ENCODE measurements around the gene GOLGA6A. TPM values are rescaled to one million over a fixed set of nuclear protein-coding genes. Genes with fewer than 3 reads are reported as not detected.

GOLGA6A gene
- total RNA-seq, 1 donor from 2014 or later, result not detected

DNA sequence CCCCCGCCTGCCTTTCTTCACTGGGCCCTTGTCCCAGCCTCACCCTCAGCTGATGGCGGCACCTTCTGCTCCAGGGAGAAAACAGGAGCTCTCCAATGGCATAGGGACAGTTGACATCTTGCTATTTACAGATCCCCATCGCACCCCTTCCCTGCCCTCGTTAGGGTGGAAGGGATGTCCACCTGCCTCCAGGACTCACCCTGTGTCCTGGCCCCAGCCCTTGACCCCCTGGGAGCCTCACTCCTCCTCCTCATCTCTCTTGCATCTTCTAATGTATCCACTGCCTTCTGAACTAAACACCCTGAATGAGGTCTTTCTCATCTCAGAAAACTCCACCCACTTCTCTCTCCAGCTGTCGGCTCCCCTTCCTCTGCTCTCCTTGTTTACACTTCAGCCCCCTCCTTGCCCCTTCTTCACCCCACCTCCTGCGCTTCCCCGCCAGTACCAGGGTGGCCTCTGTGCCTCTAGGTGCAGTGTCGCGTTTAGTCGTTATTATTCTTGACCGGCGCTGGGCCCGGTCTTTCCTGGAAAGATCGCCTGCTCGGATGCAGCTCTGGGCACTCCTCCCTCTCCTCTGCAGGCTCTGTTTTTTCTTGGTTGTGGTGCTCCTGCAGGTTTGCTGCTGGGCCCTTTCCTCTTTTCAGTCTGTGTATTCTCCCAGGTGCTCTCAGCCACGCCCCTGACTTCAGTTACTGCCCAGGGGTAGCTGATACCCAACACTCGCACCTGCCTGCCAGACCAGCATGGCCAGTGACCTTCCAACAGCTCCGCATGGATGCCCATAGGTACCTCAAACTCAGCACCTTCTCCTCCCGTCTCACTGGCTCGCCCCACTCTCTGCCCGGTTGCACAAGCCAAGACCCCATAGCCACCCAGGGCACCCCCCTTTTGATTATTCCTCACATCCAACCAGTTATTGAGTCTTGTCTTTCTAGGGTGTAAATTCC, 44.9 kb downstream of the GOLGA6A start:
- no peak for DNase-seq (ENCODE audit: low read depth in 2 of 2)

DNA sequence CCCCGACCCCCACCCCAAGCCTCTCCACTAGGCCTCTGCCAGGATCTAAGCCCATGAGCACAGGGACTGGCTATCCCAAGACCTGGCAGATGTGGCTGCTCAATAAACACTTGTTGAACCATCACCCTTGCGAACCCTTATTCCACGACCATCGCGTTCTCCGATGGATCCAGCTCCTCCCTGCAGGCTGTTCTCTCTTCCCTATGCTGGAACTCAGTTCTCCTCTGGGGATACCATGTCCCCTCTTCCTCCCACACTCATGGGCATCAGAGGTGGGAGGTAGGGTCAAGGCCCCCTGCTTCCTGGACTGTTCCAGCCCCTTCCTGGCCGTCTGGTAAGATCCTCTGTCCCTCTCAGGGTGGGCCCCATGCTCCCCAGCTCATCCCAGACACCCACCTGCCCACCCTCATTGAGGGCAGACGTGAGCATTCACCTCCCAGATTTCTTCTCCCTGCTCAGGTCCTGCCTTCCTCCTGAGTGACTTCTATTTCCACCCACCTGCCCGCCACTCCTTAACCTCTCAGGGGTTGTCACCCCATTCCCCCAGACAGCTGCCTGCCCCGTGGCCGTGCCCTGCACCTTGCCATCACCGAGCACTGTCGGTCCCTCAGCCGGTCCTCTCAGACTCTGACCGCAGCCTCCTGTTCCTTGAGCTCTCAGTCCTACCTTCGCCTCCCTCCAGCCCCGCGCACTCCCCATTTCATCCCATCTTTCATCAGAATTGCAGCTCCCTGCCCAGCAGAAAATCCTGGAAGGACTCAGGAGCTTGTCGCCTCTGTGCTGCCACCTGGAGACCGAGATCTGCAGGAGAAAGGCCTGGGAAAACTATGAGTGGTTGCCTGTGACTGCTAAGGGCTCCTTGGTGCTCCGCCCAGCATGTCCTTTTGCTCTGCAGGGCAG, 45.8 kb downstream of the GOLGA6A start:
- DNase-seq (ENCODE audit: low read depth in 2 of 2), result peak; percentile 39 to 73

DNA sequence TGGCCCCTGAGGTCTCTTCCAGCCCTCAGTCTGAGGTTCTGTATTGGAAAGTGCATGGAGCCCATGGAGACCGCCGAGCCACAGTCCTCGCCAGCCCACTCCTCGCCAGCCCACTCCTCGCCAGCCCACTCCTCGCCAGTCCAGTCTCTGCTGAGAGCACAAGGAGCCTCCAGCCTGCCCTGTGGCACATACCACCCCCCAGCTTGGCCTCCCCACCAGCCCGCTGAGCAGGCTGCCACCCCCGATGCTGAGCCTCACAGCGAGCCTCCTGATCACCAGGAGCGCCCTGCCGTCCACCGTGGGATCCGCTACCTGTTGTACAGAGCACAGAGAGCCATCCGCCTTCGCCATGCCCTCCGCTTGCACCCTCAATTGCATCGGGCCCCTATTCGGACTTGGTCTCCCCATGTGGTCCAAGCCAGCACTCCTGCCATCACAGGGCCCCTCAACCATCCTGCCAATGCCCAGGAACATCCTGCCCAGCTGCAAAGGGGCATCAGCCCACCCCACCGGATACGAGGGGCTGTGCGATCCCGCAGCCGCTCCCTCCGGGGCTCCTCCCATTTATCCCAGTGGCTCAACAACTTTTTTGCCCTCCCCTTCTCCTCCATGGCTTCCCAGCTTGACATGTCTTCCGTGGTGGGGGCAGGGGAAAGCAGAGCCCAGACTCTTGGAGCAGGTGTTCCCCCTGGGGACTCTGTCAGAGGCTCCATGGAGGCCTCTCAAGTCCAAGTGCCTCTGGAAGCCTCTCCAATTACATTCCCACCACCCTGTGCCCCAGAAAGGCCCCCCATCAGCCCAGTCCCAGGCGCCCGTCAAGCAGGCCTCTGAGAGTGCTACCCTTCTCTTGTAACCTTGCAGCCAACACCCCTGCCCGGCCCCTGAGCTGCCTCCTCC, 47.0 kb downstream of the GOLGA6A start:
- DNase-seq (ENCODE audit: low read depth in 2 of 2), result no peak

DNA sequence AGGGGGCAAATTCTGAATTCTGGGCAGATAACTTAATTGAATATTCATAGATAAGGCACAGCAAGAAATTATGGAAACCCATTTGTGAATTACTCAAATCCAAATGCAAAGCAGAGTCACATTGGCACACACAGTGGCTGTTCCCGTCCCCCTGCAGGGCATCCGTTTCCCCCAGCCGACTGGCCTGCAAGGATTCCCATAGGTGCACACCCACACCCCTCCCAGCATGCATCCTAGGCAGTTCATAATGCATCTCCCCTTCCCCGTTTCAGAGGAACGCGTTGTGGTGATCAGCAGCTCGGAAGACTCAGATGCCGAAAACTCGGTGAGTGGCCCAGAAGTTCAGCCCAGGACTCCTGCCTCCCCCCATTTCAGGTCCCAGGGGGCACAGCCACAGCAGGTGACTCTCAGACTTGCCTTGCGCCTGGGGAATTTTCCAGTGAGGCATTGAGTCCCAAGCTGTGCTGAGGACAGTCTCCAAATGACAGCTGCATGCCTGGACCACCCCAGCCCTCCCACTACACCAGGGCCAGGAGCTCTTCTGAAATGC, 48.1 kb downstream of the GOLGA6A start:
- no peak for DNase-seq (ENCODE audit: low read depth in 2 of 2)

DNA sequence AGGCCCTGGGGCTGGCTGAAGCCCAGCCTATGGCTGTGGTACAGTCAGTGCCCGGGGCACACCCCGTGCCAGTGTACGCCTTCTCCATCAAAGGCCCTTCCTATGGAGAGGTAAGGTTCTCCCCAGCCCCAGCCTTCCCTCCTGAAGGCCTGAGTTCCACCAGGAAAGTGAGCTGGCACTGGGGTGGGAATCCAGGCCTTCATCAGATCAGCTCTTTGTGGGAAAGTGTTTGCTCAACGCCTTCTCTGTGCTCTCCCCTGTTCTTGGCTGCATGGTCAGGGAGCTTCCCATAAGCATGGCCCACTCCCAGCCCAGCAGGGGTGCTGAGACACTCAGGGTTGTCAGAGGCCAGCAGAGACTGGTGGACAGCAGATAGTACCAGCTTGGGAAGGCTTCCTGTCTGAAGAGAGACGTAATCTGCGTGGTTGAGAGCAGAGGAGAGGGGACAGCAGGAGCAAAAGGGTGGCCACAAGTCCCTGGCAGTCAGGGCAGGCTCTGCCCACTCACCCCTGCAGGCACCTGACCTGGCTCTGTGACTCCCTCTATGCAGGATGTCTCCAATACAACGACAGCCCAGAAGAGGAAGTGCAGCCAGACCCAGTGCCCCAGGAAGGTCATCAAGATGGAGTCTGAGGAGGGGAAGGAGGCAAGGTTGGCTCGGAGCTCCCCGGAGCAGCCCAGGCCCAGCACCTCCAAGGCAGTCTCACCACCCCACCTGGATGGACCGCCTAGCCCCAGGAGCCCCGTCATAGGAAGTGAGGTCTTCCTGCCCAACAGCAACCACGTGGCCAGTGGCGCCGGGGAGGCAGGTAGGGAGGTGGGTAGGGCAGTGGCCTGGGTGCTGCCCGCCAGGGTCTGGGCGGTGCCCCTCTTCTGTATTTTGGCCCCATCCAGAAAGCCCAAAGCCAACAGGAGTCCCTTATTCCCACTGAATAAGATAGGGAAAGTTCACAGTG, 49.5 kb downstream of the GOLGA6A start:
- DNase-seq (ENCODE audit: low read depth in 2 of 2), result no peak

DNA sequence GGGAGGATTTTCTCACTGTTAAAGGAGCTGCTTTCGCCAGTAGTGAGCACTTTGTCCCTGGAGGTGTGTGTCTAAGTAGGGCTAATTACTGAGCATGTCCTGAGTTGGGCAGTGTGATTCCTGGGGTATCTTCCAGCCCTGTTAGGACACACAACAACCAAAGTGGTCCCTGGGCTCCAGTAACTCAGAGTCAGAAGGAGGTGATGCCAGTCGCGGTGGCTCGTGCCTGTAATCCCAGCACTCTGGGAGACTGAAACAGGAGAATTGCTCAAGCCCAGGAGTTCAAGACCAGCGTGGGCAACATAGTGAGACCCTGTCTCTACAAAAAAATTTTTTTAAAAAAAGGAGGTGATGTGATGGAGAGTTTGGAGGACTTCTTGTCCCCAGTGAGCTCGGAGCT, 50.3 kb downstream of the GOLGA6A start:
- no peak for DNase-seq (ENCODE audit: low read depth in 2 of 2)

DNA sequence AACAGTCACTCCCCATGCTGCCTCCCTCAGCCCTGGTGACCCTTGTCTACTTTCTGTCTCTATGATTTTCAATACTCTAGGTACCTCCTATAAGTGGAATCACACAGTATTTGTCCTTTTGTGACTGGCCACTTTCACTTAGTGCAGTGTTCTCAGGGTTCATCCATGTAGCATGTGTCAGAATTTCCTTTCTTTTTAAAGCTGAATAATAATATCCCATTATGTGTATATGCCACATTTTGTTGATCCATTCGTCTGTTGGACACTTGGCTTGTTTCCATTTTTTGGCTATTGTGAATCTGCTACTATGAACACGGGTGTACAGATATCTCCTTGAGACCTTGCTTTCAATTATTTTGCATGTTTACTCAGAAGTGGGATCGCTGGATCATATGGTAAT, 53.7 kb downstream of the GOLGA6A start:
- DNase-seq (ENCODE audit: low read depth in 2 of 2), result peak; percentile 66 to 68

DNA sequence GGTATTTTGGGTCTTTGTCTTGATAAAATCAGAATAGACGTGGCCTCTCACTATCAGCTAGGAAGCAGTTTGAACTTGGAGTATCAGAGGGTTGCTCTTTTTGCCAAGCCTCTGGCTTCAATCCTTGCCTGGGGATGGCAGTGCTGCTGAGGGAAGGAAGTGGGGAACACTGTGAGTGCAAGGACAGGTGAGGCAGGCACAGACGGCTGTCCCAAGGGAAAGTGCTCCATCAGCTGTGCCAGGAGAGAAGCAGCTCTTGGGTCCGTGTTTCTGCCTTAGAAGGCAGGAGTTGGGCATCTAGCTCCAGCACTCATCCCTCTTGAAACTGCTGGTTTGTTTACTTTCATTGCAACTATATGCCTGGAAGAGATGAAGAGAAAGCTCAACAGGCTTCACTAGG, 54.7 kb downstream of the GOLGA6A start:
- no peak for DNase-seq (ENCODE audit: low read depth in 2 of 2)

DNA sequence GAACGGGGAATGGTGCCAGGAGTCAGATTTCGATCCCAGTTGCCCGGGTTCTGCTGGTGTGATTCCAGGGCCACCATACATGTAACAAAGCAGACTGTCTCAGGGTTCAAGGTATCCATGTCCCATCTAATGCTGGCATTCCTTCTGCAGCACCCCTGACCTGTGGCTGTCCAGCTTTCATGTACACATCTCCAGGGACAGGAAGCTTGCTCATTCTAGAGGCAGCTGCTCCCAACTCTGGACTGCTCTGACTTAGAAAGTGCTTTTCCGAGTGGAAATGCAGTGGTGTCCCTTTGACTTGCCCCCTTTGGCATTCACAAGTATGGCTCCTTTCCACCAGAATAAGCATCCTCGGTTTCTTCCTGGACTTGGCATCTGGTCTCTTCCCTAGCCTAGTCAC, 56.9 kb downstream of the GOLGA6A start:
- peak in 1 of 2 donors; percentile 78 for DNase-seq (ENCODE audit: low read depth in 2 of 2)

DNA sequence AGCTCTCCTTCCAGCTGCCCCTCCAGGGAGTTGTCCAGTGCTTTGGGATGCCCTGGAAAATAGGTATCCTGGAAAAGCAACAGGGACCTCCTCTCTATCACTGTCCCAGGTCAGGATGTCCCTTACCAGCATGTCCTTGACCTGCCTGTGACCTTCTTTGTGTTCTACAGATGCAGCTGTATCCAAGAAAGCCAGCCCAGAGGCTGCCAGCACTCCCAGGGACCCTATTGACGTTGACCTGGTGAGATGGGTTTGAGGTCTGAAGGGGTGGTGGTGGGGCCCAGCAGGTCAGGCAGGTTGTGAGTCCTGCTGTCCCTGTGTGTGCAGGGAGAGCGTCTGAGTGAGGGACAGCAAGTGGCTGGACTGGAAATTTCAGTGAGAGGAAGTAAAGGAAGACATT, 57.7 kb downstream of the GOLGA6A start:
- no peak for DNase-seq (ENCODE audit: low read depth in 2 of 2)

DNA sequence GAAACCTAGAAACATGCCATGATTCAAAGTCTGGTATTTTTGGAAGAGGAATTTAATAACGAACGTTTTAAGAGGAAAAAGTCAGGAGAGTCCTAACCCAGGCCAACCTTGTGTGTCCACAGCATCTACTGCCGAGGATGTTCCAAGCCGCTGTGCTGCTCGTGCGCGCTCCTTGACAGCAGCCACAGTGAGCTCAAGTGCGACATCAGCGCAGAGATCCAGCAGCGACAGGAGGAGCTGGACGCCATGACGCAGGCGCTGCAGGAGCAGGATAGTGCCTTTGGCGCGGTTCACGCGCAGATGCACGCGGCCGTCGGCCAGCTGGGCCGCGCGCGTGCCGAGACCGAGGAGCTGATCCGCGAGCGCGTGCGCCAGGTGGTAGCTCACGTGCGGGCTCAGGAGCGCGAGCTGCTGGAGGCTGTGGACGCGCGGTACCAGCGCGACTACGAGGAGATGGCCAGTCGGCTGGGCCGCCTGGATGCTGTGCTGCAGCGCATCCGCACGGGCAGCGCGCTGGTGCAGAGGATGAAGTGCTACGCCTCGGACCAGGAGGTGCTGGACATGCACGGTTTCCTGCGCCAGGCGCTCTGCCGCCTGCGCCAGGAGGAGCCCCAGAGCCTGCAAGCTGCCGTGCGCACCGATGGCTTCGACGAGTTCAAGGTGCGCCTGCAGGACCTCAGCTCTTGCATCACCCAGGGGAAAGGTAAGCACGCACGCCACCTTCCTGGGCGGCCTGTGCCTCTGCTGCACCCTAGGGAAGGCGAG, 59.5 kb downstream of the GOLGA6A start:
- no peak for DNase-seq (ENCODE audit: low read depth in 2 of 2)

Other genes starting within 250 kb of the GOLGA6A start
- not detected in 2 replicates for gene TBC1D21, start 209.0 kb downstream of the GOLGA6A start, total RNA-seq
- 0.13 and 0.38 TPM in 2 replicates for gene LOXL1, start 156.1 kb downstream of the GOLGA6A start, total RNA-seq
- gene STOML1, start 90.3 kb downstream of the GOLGA6A start, total RNA-seq, result 8.6 and 13.7 TPM in 2 replicates
- 28.9 and 62.2 TPM in 2 replicates for gene PML, start 87.8 kb downstream of the GOLGA6A start, total RNA-seq
- under 0.01 and 0.25 TPM in 2 replicates for gene ISLR2, start 48.0 kb upstream of the GOLGA6A start, total RNA-seq
- gene ISLR, start 91.2 kb upstream of the GOLGA6A start, total RNA-seq, result 0.13 TPM in 1 of 2 replicates, not detected in the other
- under 0.01 TPM in 1 of 2 replicates, not detected in the other for gene STRA6, start 120.2 kb upstream of the GOLGA6A start, total RNA-seq
- not detected in 2 replicates for gene CCDC33, start 153.8 kb upstream of the GOLGA6A start, total RNA-seq